ENCODE data around the gene TENM3.

Gene TENM3

GRCh38 chr4:182449186-182449929 is 206.2 kb downstream of the TENM3 start:
- peaks cover 9% of the 10 kb centered on the region for H3K4me1 ChIP-seq (ENCODE audit: control insufficient read depth, insufficient read depth, low read length)
- no peaks in the 10 kb centered on the region for H3K36me3 ChIP-seq (ENCODE audit: control insufficient read depth, insufficient read depth, low read length)
- peaks cover 11% of the 10 kb centered on the region for H3K27me3 ChIP-seq (ENCODE audit: control insufficient read depth, insufficient read depth, low read length)
- H3K4me3 ChIP-seq (ENCODE audit: low read depth, low read length) = peak overlapping the region; percentile 85
- no peaks in the 10 kb centered on the region for H3K9me3 ChIP-seq (ENCODE audit: control insufficient read depth, insufficient read depth, low read length)
- H3K9ac ChIP-seq (ENCODE audit: low read depth, low read length) = peak overlapping the region; percentile 68

- Histone ChIP-seq H3K4me3 (ENCODE audit: low read depth, low read length) (peak overlapping the region; percentile 85), H3K9ac (ENCODE audit: low read depth, low read length) (no peak overlapping the region), H3K4me1 (ENCODE audit: control insufficient read depth, insufficient read depth, low read length) (peaks cover 14% of the 10 kb centered on the region), H3K9me3 (ENCODE audit: control insufficient read depth, insufficient read depth, low read length) (no peaks in the 10 kb centered on the region), H3K27me3 (ENCODE audit: control insufficient read depth, insufficient read depth, low read length) (peaks cover 11% of the 10 kb centered on the region), H3K36me3 (ENCODE audit: control insufficient read depth, insufficient read depth, low read length) (no peaks in the 10 kb centered on the region)
These were observed 206.8 kb downstream of the TENM3 start for GRCh38 chr4:182449930-182450439.

- Histone ChIP-seq H3K27me3 (ENCODE audit: control insufficient read depth, insufficient read depth, low read length) (peaks cover 9% of the 10 kb centered on the region), H3K9ac (ENCODE audit: low read depth, low read length) (no peak overlapping the region), H3K4me3 (ENCODE audit: low read depth, low read length) (no peak overlapping the region), H3K9me3 (ENCODE audit: control insufficient read depth, insufficient read depth, low read length) (no peaks in the 10 kb centered on the region), H3K36me3 (ENCODE audit: control insufficient read depth, insufficient read depth, low read length) (no peaks in the 10 kb centered on the region), H3K4me1 (ENCODE audit: control insufficient read depth, insufficient read depth, low read length) (peaks cover 14% of the 10 kb centered on the region)
These were observed 208.2 kb downstream of the TENM3 start for GRCh38 chr4:182451441-182451840.

GRCh38 chr4:182453830-182454229 is 210.6 kb downstream of the TENM3 start:
- no peaks in the 10 kb centered on the region for H3K27me3 ChIP-seq (ENCODE audit: control insufficient read depth, insufficient read depth, low read length)
- H3K9me3 ChIP-seq (ENCODE audit: control insufficient read depth, insufficient read depth, low read length) = no peaks in the 10 kb centered on the region
- H3K4me3 ChIP-seq (ENCODE audit: low read depth, low read length) = no peak overlapping the region
- peaks cover 14% of the 10 kb centered on the region for H3K4me1 ChIP-seq (ENCODE audit: control insufficient read depth, insufficient read depth, low read length)
- no peaks in the 10 kb centered on the region for H3K36me3 ChIP-seq (ENCODE audit: control insufficient read depth, insufficient read depth, low read length)
- H3K9ac ChIP-seq (ENCODE audit: low read depth, low read length) = no peak overlapping the region

- Histone ChIP-seq H3K36me3 (ENCODE audit: control insufficient read depth, insufficient read depth, low read length) (no peaks in the 10 kb centered on the region), H3K27me3 (ENCODE audit: control insufficient read depth, insufficient read depth, low read length) (no peaks in the 10 kb centered on the region), H3K9me3 (ENCODE audit: control insufficient read depth, insufficient read depth, low read length) (no peaks in the 10 kb centered on the region), H3K9ac (ENCODE audit: low read depth, low read length) (no peak overlapping the region), H3K4me1 (ENCODE audit: control insufficient read depth, insufficient read depth, low read length) (peaks cover 14% of the 10 kb centered on the region), H3K4me3 (ENCODE audit: low read depth, low read length) (no peak overlapping the region)
These were observed 211.3 kb downstream of the TENM3 start for GRCh38 chr4:182454440-182455013.

- H3K4me1 ChIP-seq (ENCODE audit: control insufficient read depth, insufficient read depth, low read length) = no peaks in the 10 kb centered on the region
- no peaks in the 10 kb centered on the region for H3K27me3 ChIP-seq (ENCODE audit: control insufficient read depth, insufficient read depth, low read length)
- no peaks in the 10 kb centered on the region for H3K9me3 ChIP-seq (ENCODE audit: control insufficient read depth, insufficient read depth, low read length)
- no peak overlapping the region for H3K9ac ChIP-seq (ENCODE audit: low read depth, low read length)
- no peaks in the 10 kb centered on the region for H3K36me3 ChIP-seq (ENCODE audit: control insufficient read depth, insufficient read depth, low read length)
- H3K4me3 ChIP-seq (ENCODE audit: low read depth, low read length) = no peak overlapping the region
These were observed 221.9 kb downstream of the TENM3 start for GRCh38 chr4:182465114-182465513.

- no peaks in the 10 kb centered on the region for H3K9me3 ChIP-seq (ENCODE audit: control insufficient read depth, insufficient read depth, low read length)
- no peaks in the 10 kb centered on the region for H3K27me3 ChIP-seq (ENCODE audit: control insufficient read depth, insufficient read depth, low read length)
- H3K9ac ChIP-seq (ENCODE audit: low read depth, low read length) = no peak overlapping the region
- H3K4me3 ChIP-seq (ENCODE audit: low read depth, low read length) = no peak overlapping the region
- no peaks in the 10 kb centered on the region for H3K36me3 ChIP-seq (ENCODE audit: control insufficient read depth, insufficient read depth, low read length)
- H3K4me1 ChIP-seq (ENCODE audit: control insufficient read depth, insufficient read depth, low read length) = no peaks in the 10 kb centered on the region
These were observed 222.8 kb downstream of the TENM3 start for GRCh38 chr4:182465979-182466378.

GRCh38 chr4:182470215-182470614 is 227.0 kb downstream of the TENM3 start:
- no peak overlapping the region for H3K9ac ChIP-seq (ENCODE audit: low read depth, low read length)
- H3K4me3 ChIP-seq (ENCODE audit: low read depth, low read length) = no peak overlapping the region
- no peaks in the 10 kb centered on the region for H3K36me3 ChIP-seq (ENCODE audit: control insufficient read depth, insufficient read depth, low read length)
- no peaks in the 10 kb centered on the region for H3K27me3 ChIP-seq (ENCODE audit: control insufficient read depth, insufficient read depth, low read length)
- H3K4me1 ChIP-seq (ENCODE audit: control insufficient read depth, insufficient read depth, low read length) = no peaks in the 10 kb centered on the region
- H3K9me3 ChIP-seq (ENCODE audit: control insufficient read depth, insufficient read depth, low read length) = no peaks in the 10 kb centered on the region

GRCh38 chr4:182475539-182475938 is 232.3 kb downstream of the TENM3 start:
- no peaks in the 10 kb centered on the region for H3K4me1 ChIP-seq (ENCODE audit: control insufficient read depth, insufficient read depth, low read length)

GRCh38 chr4:182478475-182478874 is 235.3 kb downstream of the TENM3 start:
- H3K27me3 ChIP-seq (ENCODE audit: control insufficient read depth, insufficient read depth, low read length) = no peaks in the 10 kb centered on the region
- H3K4me1 ChIP-seq (ENCODE audit: control insufficient read depth, insufficient read depth, low read length) = peaks cover under 1% of the 10 kb centered on the region
- no peak overlapping the region for H3K9ac ChIP-seq (ENCODE audit: low read depth, low read length)
- no peaks in the 10 kb centered on the region for H3K9me3 ChIP-seq (ENCODE audit: control insufficient read depth, insufficient read depth, low read length)
- no peak overlapping the region for H3K4me3 ChIP-seq (ENCODE audit: low read depth, low read length)
- no peaks in the 10 kb centered on the region for H3K36me3 ChIP-seq (ENCODE audit: control insufficient read depth, insufficient read depth, low read length)

More at GRCh38 chr4:182475539-182475938, 232.3 kb downstream of the TENM3 start:
- H3K36me3 ChIP-seq (ENCODE audit: control insufficient read depth, insufficient read depth, low read length) = no peaks in the 10 kb centered on the region
- H3K9ac ChIP-seq (ENCODE audit: low read depth, low read length) = no peak overlapping the region
- no peak overlapping the region for H3K4me3 ChIP-seq (ENCODE audit: low read depth, low read length)
- H3K9me3 ChIP-seq (ENCODE audit: control insufficient read depth, insufficient read depth, low read length) = no peaks in the 10 kb centered on the region
- no peaks in the 10 kb centered on the region for H3K27me3 ChIP-seq (ENCODE audit: control insufficient read depth, insufficient read depth, low read length)

GRCh38 chr4:182483685-182484084 is 240.5 kb downstream of the TENM3 start:
- Histone ChIP-seq H3K36me3 (ENCODE audit: control insufficient read depth, insufficient read depth, low read length) (no peaks in the 10 kb centered on the region), H3K9me3 (ENCODE audit: control insufficient read depth, insufficient read depth, low read length) (no peaks in the 10 kb centered on the region), H3K4me1 (ENCODE audit: control insufficient read depth, insufficient read depth, low read length) (peaks cover 4% of the 10 kb centered on the region), H3K9ac (ENCODE audit: low read depth, low read length) (no peak overlapping the region), H3K4me3 (ENCODE audit: low read depth, low read length) (no peak overlapping the region), H3K27me3 (ENCODE audit: control insufficient read depth, insufficient read depth, low read length) (no peaks in the 10 kb centered on the region)

GRCh38 chr4:182486881-182487280 is 243.7 kb downstream of the TENM3 start:
- no peaks in the 10 kb centered on the region for H3K9me3 ChIP-seq (ENCODE audit: control insufficient read depth, insufficient read depth, low read length)
- H3K9ac ChIP-seq (ENCODE audit: low read depth, low read length) = no peak overlapping the region
- peaks cover 4% of the 10 kb centered on the region for H3K4me1 ChIP-seq (ENCODE audit: control insufficient read depth, insufficient read depth, low read length)
- no peaks in the 10 kb centered on the region for H3K27me3 ChIP-seq (ENCODE audit: control insufficient read depth, insufficient read depth, low read length)
- H3K4me3 ChIP-seq (ENCODE audit: low read depth, low read length) = no peak overlapping the region
- no peaks in the 10 kb centered on the region for H3K36me3 ChIP-seq (ENCODE audit: control insufficient read depth, insufficient read depth, low read length)
